NB4 (cell line): ENCODE results near the gene P2RX2.

Source experiments
- DNase-seq: peaks from one replicate; pipeline ENCODE4 v3.0.0; 2010; ENCODE audit warnings: low read depth
- H3K4me3 ChIP-seq: one replicate; pipeline ENCODE4 v1.5.1; 2011; ENCODE audit warnings: mild to moderate bottlenecking, low read depth, low read length, moderate library complexity
- CTCF ChIP-seq: IDR thresholded peaks from one replicate; pipeline ENCODE4 v1.5.1; 2012; ENCODE audit warnings: low read depth, low read length
- MYC ChIP-seq: IDR thresholded peaks from 2 replicates; pipeline ENCODE4 v1.6.1; 2011; ENCODE audit warnings: low read depth, low read length
- POLR2A ChIP-seq: IDR thresholded peaks from 2 replicates; pipeline ENCODE4 v1.6.1; 2011; ENCODE audit warnings: mild to moderate bottlenecking; ENCODE audit not compliant: insufficient read length; ENCODE audit errors: extremely low read depth
- TF ChIP-seq, protein P1 (sequence below): IDR thresholded peaks from 2 replicates; pipeline ENCODE4 v1.6.1; 2011; ENCODE audit warnings: low read depth, low read length

The P2RX2 gene

DNA sequence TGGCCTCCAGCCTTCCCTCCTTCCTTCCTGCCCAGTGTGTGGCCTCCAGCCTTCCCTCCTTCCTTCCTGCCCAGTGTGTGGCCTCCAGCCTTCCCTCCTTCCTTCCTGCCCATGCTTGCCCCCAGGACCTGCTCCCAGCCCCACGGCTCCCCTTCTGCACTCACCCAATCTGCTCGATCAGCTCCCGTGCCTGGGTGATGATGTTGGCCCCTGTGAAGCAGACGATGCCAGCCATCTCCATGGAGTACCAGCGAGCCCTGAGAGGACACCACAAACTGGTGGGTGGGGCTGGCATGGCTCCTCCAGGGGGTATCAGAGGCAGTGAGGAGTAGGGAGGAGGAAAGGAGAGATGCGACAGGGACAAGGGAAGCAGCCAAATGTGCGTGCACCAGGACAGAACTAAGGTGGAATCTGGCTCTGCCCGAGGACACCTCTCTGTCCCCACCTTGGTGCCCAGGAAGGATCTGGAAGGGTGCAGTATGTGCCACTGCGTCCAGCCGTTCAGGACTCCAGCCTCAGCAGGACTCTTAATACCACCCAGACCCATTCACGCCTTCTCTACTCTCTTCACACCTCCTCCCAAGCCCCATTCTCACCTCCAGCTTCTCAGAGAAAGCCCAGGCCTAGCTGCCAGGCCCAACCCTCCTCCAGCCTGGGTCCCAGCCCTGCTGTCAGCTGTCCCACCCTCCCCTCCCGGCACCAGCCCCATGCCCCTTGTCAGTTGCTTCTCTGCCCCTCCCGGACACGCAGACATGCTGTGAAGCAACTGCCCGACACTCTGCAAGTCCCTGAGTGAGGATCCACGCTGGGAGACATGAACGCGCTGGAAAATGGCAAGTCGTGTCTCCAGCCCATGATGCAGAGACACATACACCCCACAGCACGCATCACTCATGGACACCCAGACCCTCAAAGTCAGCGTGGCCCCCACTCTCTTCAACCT lies 45.9 kb downstream of the P2RX2 start:
- no peak for DNase-seq
- TF ChIP-seq, protein P1, sequence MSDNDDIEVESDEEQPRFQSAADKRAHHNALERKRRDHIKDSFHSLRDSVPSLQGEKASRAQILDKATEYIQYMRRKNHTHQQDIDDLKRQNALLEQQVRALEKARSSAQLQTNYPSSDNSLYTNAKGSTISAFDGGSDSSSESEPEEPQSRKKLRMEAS: no peak
- TF ChIP-seq CTCF (no peak), MYC (no peak), POLR2A (no peak)
- H3K4me3 ChIP-seq: no peak overlapping the region

DNA sequence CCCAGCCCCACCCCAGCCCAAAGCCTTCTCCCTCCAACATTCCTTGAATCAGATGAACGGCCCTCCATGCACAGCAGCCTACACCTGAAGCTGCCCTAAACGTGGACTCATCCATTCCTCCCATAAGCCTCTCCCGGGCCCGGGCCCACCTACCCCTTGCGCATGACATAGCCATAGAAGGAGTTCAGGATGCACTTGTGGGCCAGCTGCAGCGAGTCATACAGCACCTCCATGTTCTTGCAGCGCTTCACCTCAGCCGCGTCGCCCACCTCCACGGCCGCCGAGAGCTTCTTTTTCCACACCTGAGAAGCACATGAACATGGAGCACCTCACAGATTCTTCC lies 46.5 kb downstream of the P2RX2 start:
- DNase-seq: no peak

GRCh38 chr12:132665794-132666193 lies 47.2 kb downstream of the P2RX2 start:
- DNase-seq: no peak
- H3K4me3 ChIP-seq: no peak overlapping the region
- TF ChIP-seq CTCF: no peak
- TF ChIP-seq POLR2A: no peak
- TF ChIP-seq MYC: no peak
- TF ChIP-seq, protein P1: no peak

More for the DNA sequence above, 46.5 kb downstream of the P2RX2 start:
- TF ChIP-seq CTCF (no peak), POLR2A (no peak), MYC (no peak)
- TF ChIP-seq, protein P1: no peak
- no peak overlapping the region for H3K4me3 ChIP-seq

DNA sequence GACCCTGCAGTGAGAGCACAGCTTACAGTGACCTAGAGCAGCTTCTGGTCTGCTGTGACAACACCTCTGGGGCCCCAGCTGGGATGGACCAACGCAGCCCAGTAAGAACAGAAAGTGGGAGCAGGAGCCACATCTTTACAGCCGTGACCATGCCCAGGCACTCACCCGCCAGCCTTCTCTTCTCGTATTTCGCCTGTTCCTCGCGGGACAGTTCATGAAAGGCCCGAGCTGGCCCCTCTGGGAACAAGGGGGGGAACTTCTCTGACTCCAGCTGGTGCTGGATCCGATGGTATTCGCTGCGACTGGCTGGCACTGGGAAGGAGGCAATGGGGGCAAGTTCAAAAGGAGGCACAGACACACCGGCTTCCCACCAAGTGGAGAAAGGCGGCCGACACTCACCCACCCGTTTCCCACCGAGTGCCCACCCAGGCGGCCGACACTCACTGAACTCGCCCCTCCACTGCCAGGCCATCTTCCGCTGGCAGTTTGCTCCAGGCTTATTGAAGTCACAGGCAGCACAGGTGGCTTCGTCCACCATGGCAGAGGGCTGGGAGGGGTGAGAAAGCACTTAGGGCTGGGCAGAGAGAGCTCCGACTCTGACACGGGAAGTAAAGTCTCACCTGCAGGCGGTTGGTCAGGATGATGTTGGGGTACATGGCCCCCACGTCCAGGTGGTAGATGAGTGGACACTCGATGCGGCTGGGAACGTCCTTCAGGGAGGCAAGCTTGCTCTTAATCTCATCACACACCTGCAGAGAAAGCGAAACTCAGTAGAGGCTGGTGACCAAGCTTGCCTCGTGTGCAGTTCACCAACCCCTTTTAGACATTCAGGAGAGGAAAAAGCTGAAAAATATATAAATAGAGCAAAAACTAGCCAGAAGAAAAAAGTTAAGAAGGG lies 49.9 kb downstream of the P2RX2 start:
- no peak for DNase-seq
- no peak for TF ChIP-seq MYC
- H3K4me3 ChIP-seq: no peak overlapping the region

DNA sequence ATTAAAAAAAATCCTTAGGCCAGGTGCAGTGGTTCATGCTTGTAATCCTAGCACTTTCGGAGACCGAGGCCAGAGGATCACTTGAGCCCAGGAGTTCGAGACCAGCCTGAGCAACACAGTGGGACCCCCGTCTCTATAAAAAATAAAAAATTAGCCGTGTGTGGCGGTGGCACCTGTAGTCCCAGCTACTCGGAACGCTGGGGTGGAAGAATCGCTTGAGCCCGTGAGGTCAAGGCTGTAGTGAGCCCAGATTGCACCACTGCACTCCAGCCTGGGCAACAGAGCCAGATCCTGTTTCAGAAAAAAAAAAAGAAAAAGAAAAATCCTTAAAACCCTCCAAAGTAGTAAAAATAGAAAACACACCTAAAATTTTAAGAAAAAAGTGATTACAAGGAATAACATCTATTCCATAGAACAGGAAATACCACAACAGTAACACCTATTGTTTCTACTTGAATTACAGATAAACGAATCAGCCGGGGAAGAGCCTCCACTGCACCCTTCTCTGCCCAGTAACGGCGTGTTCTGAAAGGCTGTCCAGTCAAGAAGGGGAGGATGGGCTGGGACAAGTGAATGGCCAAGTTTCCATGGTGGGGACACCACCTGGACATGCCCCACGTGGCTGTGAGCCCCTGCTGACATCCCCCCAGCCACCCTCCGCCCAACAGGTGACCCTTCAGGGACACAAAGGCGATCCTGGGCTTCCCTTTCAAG lies 50.7 kb downstream of the P2RX2 start:
- no peak for DNase-seq
- H3K4me3 ChIP-seq: no peak overlapping the region
- TF ChIP-seq MYC (no peak), CTCF (no peak), POLR2A (no peak)
- TF ChIP-seq, protein P1: no peak
